Measurements from ENCODE around the gene IFITM2. TPM values are rescaled to one million over a fixed set of nuclear protein-coding genes. Genes with fewer than 3 reads are reported as not detected.

Gene IFITM2
- total and polyA plus RNA-seq, 2 of the 13 experiments (the other 11 are each of a cell fraction or from before 2014, with no cell fraction given): 13.8 to 267 TPM

DNA sequence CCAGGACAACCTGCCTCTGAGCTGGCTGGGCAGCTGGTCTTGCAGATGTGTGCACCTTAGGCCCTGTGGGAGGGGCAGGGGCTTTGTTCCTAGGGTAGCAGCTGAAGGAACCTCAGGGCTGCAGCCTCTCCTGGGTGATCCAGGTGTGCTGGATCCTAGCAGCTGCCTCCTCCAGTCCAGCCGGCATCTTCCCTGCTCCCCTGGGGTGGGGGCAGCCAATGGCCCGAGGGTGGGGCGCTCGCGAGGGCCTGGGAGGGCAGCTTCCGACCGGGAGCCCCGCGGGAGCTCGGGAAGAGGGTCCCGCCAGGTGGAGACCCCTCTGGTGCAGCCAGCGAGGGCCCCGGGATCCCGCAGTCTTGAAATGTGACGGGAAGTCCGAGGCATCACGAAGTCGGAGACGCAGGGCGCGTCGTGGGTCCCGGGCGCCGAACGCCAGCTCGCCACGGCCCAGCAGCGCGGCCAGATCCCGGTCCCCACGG lies 7.9 kb downstream of the IFITM2 start (continued):
- no peak for TF ChIP-seq MTA3 (CRISPR knock-in tag; IDR thresholded peaks at IDR 0.05)
- TF ChIP-seq NFAT5 (CRISPR knock-in tag; IDR thresholded peaks at IDR 0.05): no peak
- TF ChIP-seq ZNF354B (CRISPR knock-in tag; IDR thresholded peaks at IDR 0.05): no peak
- no peak for TF ChIP-seq ZMYM2 (CRISPR knock-in tag; IDR thresholded peaks at IDR 0.05)
- TF ChIP-seq TAF15 (IDR thresholded peaks at IDR 0.05; ENCODE audit: low read depth, low read length, poor library complexity, severe bottlenecking): no peak
- TF ChIP-seq, protein P1, sequence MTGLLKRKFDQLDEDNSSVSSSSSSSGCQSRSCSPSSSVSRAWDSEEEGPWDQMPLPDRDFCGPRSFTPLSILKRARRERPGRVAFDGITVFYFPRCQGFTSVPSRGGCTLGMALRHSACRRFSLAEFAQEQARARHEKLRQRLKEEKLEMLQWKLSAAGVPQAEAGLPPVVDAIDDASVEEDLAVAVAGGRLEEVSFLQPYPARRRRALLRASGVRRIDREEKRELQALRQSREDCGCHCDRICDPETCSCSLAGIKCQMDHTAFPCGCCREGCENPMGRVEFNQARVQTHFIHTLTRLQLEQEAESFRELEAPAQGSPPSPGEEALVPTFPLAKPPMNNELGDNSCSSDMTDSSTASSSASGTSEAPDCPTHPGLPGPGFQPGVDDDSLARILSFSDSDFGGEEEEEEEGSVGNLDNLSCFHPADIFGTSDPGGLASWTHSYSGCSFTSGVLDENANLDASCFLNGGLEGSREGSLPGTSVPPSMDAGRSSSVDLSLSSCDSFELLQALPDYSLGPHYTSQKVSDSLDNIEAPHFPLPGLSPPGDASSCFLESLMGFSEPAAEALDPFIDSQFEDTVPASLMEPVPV (CRISPR knock-in tag; IDR thresholded peaks at IDR 0.05): no peak
- no peak for TF ChIP-seq KLF13 (CRISPR knock-in tag; IDR thresholded peaks at IDR 0.05)
- TF ChIP-seq PHB2 (IDR thresholded peaks at IDR 0.05; ENCODE audit: partially characterized antibody): no peak
- TF ChIP-seq, protein P2, sequence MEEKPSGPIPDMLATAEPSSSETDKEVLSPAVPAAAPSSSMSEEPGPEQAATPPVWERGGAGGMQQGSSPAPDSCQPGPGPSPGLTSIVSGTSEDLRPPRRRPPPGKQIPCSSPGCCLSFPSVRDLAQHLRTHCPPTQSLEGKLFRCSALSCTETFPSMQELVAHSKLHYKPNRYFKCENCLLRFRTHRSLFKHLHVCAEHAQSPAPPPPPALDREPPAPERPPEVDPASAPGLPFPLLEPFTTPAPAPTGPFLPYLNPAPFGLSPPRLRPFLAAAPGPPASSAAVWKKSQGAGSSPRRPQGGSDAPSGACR (CRISPR knock-in tag; IDR thresholded peaks at IDR 0.05): no peak
- TF ChIP-seq TSC22D2 (CRISPR knock-in tag; IDR thresholded peaks at IDR 0.05; ENCODE audit: borderline replicate concordance): no peak

All from HepG2 (cell line).